Measurements from ENCODE around the gene FKBP5.

DNA sequence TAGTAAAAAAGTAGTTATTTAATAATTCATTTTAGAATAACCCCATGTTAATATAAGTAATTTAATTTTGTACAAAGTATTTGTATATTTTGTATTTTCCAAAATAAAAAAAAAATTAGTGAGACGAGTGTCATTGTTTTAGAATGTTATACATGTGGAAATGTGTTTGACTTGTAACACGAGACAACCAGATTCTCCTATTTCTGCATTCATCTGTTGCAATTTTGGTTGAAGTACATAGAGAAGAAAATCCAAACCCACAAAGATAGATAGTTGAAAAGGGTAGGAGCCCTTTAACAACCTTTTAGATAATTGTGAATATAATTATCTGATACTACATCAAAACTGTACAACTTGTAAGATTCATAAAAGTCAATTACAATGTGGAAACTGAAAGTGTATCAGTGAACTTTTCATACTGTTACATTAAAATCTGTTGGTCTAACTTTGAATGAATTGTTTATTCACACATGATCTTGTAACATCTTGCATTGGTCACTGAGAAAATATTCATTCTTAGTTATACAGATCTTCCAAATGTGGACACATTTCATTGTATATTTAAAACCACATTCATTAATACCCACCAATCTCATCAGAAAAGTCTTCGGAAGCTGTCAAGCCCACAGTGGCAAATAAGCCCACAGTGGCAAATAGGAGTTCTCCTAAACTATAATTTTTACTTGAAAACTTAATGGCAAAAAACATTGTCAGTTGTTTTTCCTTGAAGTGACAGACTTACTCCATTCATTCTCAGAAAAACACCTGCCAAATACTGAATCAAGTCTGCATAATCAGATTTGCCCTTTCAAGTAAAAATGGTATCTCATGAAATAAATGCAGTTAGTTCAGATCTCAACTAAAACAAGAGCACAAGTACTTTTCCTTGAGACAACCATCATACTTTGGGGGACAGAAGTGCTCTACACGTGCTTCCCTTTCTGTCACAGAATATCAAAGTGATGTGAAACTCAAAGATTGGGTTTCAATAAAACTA lies 52.8 kb downstream of the FKBP5 start:
- TF ChIP-seq, protein P1, sequence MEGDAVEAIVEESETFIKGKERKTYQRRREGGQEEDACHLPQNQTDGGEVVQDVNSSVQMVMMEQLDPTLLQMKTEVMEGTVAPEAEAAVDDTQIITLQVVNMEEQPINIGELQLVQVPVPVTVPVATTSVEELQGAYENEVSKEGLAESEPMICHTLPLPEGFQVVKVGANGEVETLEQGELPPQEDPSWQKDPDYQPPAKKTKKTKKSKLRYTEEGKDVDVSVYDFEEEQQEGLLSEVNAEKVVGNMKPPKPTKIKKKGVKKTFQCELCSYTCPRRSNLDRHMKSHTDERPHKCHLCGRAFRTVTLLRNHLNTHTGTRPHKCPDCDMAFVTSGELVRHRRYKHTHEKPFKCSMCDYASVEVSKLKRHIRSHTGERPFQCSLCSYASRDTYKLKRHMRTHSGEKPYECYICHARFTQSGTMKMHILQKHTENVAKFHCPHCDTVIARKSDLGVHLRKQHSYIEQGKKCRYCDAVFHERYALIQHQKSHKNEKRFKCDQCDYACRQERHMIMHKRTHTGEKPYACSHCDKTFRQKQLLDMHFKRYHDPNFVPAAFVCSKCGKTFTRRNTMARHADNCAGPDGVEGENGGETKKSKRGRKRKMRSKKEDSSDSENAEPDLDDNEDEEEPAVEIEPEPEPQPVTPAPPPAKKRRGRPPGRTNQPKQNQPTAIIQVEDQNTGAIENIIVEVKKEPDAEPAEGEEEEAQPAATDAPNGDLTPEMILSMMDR (IDR thresholded peaks at IDR 0.05) = no peak
- TF ChIP-seq POLR2A (IDR thresholded peaks at IDR 0.05) = no peak

Data from testis (tissue), 2 donors.